GM21528 (cell line): ENCODE data around the gene TRIM37.
"Not testable (repeated sequence)": the region's sequence is repeated elsewhere in the genome, so short reads cannot be mapped to it uniquely, and the experiment has no call there.

Experiments used
- ATAC-seq: cut with Tn5 transposase; IDR thresholded peaks from one replicate; pipeline ENCODE4 v1.9.1; 2021; ENCODE audit warnings: mild to moderate bottlenecking, moderate library complexity; ENCODE audit not compliant: unreplicated experiment, low FRiP score

Gene TRIM37

GRCh38 chr17:58956997-58957724 is 149.5 kb downstream of the TRIM37 start:
- ATAC-seq, result no peak

- ATAC-seq, result not testable (repeated sequence)
Measured at GRCh38 chr17:58954358-58954757, 152.3 kb downstream of the TRIM37 start.

DNA sequence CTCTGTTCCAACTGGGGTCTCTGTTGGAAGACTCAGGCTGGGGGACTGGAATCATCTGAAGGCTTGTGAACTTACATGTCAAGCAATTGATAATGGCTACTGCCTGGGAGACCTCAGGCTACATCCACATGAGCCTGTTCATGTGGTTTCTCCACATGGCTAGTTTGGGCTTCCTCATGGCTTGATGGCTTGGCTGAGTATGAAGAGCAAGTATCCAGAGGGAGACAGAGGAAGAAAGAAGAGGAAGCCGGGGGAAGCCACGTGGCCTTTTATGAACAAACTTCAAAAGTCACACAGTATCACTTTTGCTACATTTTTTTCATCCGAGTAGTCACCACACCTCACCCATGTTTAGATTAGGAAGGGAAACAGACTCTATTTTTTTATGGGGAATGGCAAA is 158.9 kb downstream of the TRIM37 start:
- no peak for ATAC-seq

DNA sequence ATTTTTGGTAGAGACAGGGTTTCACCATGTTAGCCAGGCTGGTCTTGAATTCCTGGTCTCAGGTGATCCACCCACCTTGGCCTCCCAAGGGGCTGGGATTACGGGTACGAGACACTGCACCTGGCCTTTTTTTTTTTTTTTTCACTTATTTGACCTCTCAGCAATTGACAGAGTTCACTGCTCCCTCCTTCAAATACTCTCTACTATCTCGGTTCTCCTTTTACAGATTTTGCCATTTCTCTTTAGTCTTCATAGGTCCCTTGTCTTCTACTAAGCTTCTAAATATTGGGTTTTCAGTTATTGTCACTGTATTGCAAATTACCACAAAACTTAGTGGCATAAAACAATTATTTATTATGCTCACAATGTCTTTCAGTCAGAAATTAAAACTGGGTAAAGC is 159.3 kb downstream of the TRIM37 start:
- ATAC-seq, result no peak

- ATAC-seq, result no peak
Measured at GRCh38 chr17:58944166-58944565, 162.5 kb downstream of the TRIM37 start.

- no peak for ATAC-seq
Measured at GRCh38 chr17:58936295-58936694, 170.4 kb downstream of the TRIM37 start.

DNA sequence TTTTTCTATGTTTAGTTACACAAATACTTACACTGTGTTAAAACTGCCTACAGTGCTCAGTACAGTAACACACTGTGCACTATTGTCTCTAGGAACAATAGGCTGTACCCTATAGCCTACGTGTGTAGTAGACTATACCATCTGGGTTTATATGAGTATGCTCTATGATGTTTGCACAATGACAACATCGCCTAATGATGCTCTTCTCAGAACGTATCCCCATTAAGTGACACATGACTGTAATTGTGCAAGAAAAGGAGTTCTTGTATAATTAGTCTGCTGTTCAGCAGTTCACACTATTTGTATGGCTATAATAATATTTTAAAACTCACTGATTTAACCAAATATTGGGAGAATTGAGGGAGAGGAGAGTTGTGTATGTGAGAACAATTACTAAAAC is 173.7 kb downstream of the TRIM37 start:
- no peak for ATAC-seq
